NB4 (cell line): ENCODE data around the gene TUBGCP2.

Experiments
- DNase-seq: peaks from one replicate; pipeline ENCODE4 v3.0.0; 2010; ENCODE audit warnings: low read depth
- H3K4me3 ChIP-seq: one replicate; pipeline ENCODE4 v1.5.1; 2011; ENCODE audit warnings: mild to moderate bottlenecking, low read depth, low read length, moderate library complexity
- MYC ChIP-seq: IDR thresholded peaks from 2 replicates; pipeline ENCODE4 v1.6.1; 2011; ENCODE audit warnings: low read depth, low read length
- POLR2A ChIP-seq: IDR thresholded peaks from 2 replicates; pipeline ENCODE4 v1.6.1; 2011; ENCODE audit warnings: mild to moderate bottlenecking; ENCODE audit not compliant: insufficient read length; ENCODE audit errors: extremely low read depth
- TF ChIP-seq, protein P1 (sequence below): IDR thresholded peaks from 2 replicates; pipeline ENCODE4 v1.6.1; 2011; ENCODE audit warnings: low read depth, low read length
- TF ChIP-seq, protein P2 (sequence below): IDR thresholded peaks from one replicate; pipeline ENCODE4 v1.5.1; 2012; ENCODE audit warnings: low read depth, low read length

TUBGCP2 gene

DNA sequence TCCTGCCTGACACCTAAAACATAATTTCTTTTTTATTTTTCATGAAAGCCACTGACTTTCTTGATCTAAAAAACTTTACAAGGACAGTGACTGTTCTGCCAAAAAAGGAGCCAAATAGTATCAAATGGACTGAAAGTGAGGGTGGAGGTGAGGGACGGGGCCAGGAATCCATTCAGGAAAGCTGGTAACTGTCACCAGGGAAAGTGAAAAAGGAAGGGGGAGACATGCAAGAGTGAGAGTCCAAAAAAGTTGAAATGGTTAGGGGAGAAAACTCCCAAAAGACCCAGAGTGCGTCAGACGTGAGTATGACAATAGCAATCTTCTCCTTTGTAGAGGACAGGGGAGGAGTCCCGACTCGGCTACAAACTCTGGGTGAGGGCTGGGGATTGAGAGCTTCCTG is 35.6 kb upstream of the TUBGCP2 start:
- TF ChIP-seq POLR2A (no peak), MYC (no peak)
- TF ChIP-seq, protein P1, sequence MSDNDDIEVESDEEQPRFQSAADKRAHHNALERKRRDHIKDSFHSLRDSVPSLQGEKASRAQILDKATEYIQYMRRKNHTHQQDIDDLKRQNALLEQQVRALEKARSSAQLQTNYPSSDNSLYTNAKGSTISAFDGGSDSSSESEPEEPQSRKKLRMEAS: no peak
- TF ChIP-seq, protein P2, sequence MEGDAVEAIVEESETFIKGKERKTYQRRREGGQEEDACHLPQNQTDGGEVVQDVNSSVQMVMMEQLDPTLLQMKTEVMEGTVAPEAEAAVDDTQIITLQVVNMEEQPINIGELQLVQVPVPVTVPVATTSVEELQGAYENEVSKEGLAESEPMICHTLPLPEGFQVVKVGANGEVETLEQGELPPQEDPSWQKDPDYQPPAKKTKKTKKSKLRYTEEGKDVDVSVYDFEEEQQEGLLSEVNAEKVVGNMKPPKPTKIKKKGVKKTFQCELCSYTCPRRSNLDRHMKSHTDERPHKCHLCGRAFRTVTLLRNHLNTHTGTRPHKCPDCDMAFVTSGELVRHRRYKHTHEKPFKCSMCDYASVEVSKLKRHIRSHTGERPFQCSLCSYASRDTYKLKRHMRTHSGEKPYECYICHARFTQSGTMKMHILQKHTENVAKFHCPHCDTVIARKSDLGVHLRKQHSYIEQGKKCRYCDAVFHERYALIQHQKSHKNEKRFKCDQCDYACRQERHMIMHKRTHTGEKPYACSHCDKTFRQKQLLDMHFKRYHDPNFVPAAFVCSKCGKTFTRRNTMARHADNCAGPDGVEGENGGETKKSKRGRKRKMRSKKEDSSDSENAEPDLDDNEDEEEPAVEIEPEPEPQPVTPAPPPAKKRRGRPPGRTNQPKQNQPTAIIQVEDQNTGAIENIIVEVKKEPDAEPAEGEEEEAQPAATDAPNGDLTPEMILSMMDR: no peak
- no peak overlapping the region for H3K4me3 ChIP-seq
- no peak for DNase-seq

DNA sequence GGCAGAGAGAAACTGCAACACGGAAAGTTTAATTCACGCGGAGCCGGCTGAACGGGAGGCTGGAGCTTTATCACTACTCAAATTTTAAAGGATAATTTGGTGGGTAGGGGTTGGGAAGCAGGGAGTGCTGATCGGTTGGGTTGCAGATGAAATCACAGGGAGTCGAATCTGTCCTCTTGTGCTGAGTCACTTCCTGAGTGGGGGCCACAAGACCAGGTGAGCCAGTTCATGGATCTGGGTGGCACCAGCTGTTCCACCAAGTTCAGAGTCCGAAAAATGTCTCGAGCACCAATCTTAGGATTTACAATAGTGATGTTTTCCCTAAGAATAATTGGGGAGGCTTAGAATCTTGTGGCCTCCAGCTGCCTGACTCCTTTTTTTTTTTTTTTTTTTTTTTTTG is 34.9 kb upstream of the TUBGCP2 start:
- no peak overlapping the region for H3K4me3 ChIP-seq
- TF ChIP-seq, protein P2: no peak
- no peak for TF ChIP-seq MYC
- DNase-seq: no peak

DNA sequence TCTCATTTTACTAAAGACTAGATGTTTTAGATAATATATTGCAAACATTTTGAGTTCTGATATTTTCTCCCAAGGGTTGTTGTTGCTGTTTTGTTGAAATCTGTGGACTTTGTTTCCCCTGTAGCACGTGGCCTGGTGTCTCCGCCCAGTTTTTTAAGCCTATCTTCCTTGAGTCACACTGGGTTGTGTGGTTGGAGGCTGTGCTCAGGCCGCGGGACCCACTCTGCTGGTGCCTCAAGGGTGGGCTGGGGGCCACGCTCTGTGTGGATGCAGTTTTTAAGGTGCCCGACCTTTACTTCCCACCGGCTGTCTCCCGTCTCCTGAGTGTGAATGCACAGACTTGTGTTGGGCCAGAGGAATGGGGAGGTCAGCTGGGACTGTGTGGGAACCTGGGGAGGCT is 34.3 kb upstream of the TUBGCP2 start:
- H3K4me3 ChIP-seq: no peak overlapping the region
- no peak for DNase-seq
- TF ChIP-seq, protein P2: no peak
- TF ChIP-seq POLR2A (no peak), MYC (no peak)
- TF ChIP-seq, protein P1: no peak

DNA sequence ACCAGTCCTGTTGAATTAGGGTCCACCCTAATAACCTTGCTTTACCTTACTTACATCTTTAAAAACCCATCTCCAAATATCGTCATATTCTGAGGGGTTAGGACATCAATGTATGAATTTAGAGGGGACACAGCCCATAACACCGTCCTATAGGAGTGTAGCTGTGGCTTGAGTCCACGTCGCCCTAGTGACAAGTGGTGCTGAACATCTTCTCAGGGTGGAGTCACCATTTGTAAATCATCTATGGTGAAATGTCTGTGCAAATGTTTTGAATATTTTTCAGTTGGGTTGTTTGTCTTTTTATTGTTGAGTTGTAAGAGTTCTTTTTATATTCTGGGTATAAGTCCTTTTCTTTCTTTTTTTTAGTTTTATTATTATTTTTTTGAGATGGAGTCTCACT is 33.3 kb upstream of the TUBGCP2 start:
- TF ChIP-seq, protein P1: no peak
- TF ChIP-seq POLR2A (no peak), MYC (no peak)
- TF ChIP-seq, protein P2: no peak
- no peak overlapping the region for H3K4me3 ChIP-seq
- no peak for DNase-seq

DNA sequence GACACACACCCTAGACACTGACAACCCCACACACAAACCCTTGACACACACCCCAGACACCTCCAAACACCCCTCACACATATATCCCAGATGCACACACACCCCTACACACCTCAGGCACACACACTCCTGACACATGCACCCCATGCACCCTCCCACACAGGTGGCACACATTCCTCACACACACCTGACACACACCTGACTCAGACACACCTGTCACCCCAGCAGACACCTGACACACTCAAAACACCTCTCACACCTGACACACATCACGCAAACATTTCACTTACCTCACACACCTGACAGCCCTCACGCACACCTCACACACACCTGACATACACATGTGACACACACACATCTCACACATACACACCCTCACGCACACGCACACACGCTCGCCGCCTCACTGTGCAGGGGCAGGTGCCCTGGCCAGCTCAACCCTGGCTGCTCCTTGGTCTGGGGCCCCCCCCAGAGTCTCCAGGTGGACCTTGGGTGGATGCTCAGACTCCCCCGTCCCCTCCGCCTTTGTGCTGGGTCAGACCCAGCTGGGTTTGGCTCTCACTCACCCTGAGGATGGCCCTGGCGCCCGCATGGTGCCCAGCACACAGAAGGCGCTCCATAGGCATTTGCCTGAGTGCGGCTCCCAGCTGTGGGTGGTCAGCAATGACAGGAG is 31.2 kb upstream of the TUBGCP2 start:
- H3K4me3 ChIP-seq: no peak overlapping the region
- no peak for TF ChIP-seq POLR2A
- TF ChIP-seq, protein P2: no peak
- no peak for TF ChIP-seq MYC
- TF ChIP-seq, protein P1: no peak
- DNase-seq: no peak
